Hepatocyte (in vitro differentiated cells): ENCODE data around the gene FECH.

Experiments
- CTCF ChIP-seq: fragments of 200-600 bp; sonication (generic); IDR thresholded peaks from 2 replicates; pipeline ENCODE4 v1.5.1; 2016; ENCODE audit warnings: antibody characterized with exemption, mild to moderate bottlenecking; ENCODE audit not compliant: poor library complexity
- EZH2 ChIP-seq: fragments of 200-600 bp; sonication (generic); IDR thresholded peaks from 2 replicates; pipeline ENCODE4 v1.6.1; 2016; ENCODE audit warnings: antibody characterized with exemption, mild to moderate bottlenecking, borderline replicate concordance
- EZH2phosphoT487 ChIP-seq: fragments of 200-600 bp; sonication (generic); IDR thresholded peaks from one replicate; pipeline ENCODE4 v1.6.1; 2018; ENCODE audit warnings: antibody characterized with exemption, mild to moderate bottlenecking, low read depth, moderate library complexity; ENCODE audit not compliant: unreplicated experiment, severe bottlenecking

GRCh38 chr18:57516056-57516455, 70.4 kb downstream of the FECH start:
- no peak for TF ChIP-seq EZH2phosphoT487
- TF ChIP-seq CTCF: no peak
- TF ChIP-seq EZH2: no peak
